GM10266 (cell line): ENCODE results near the gene KDM4D.

ENCODE experiments used
- DNase-seq: peaks from one replicate; pipeline ENCODE4 v3.0.0; 2012; ENCODE audit errors: extremely low spot score
- TF ChIP-seq, protein P1 (sequence below): IDR thresholded peaks from 2 replicates; pipeline ENCODE4 v1.5.1; 2012; ENCODE audit warnings: mild to moderate bottlenecking, low read depth; ENCODE audit not compliant: control insufficient read depth, insufficient read depth; ENCODE audit errors: missing control alignments

The KDM4D gene

DNA sequence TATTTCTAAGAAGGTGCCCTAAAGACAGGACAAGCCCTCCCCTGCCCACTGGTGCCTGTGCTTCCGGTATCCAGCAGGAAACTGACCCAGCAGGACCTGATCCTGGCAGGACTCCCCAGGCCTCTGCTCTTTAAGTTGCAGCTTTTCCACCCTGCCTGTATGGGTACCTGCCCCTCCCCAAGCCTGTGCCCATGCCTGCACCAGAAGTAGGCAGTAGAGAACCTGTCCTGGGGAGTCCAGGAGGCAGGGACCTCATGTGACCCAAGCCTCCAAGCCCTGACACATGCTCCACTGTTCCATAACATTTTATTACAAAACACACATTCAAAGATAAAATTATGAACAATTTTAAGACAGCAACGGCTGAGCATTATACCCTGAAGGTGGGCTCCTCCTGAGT is 14.3 kb upstream of the KDM4D start:
- DNase-seq, result no peak
- TF ChIP-seq, protein P1, sequence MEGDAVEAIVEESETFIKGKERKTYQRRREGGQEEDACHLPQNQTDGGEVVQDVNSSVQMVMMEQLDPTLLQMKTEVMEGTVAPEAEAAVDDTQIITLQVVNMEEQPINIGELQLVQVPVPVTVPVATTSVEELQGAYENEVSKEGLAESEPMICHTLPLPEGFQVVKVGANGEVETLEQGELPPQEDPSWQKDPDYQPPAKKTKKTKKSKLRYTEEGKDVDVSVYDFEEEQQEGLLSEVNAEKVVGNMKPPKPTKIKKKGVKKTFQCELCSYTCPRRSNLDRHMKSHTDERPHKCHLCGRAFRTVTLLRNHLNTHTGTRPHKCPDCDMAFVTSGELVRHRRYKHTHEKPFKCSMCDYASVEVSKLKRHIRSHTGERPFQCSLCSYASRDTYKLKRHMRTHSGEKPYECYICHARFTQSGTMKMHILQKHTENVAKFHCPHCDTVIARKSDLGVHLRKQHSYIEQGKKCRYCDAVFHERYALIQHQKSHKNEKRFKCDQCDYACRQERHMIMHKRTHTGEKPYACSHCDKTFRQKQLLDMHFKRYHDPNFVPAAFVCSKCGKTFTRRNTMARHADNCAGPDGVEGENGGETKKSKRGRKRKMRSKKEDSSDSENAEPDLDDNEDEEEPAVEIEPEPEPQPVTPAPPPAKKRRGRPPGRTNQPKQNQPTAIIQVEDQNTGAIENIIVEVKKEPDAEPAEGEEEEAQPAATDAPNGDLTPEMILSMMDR, result no peak

DNA sequence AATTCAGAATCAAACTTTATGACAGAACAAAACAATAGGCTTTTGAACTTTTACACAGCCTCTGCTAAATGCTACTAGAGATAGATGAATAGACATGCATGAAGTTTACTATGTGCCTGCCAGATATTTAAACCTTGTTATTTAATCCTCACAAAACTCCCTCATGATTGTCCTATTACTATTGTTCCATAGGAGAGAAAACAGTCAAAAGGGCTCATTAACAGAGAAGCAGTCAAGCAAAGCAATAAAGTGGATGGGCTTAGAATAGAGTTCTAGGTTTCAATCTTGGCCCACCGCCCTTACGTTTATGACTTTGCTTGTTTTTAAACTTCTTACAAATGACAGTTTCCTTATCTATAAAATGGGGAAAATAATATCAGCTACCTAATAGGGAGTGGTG is 13.0 kb upstream of the KDM4D start:
- TF ChIP-seq, protein P1, result no peak
- DNase-seq, result no peak

DNA sequence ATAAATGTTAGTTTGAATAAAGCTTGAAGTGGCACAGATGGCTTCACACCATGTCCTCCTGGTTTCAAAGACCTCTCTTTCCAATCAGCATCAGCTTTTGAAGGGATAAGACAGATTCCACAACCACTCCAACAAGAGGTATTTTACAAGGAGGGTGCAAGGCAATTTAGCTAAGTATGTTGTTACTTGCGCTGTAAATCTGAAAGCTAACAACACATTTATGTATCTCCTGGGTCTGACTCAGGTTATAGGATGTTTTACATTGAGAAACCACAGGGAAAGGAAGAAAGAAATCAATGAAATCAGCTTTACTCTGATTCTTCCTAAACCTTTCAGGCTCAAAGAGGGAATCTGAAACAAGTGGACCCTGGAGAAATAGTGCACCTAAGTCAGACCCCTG is 12.3 kb upstream of the KDM4D start:
- DNase-seq, result no peak
- TF ChIP-seq, protein P1, result no peak

DNA sequence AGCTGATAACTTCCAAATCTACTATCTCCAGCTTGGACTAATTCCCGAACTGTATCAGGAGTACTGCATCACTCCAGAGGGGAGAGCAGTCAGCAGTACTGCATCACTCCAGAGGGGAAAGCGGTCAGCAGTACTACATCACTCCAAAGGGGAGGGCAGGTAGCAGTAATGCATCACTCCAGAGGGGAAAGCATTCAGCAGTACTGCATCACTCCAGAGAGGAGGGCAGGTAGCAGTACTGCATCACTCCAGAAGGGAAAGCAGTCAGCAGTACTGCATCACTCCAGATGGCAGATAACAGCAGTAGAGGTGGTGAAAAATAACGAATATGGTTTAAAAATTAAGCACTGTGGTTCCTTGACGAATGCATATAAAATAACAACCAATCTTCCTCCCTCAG is 8.6 kb upstream of the KDM4D start:
- TF ChIP-seq, protein P1, result no peak
- no peak for DNase-seq

DNA sequence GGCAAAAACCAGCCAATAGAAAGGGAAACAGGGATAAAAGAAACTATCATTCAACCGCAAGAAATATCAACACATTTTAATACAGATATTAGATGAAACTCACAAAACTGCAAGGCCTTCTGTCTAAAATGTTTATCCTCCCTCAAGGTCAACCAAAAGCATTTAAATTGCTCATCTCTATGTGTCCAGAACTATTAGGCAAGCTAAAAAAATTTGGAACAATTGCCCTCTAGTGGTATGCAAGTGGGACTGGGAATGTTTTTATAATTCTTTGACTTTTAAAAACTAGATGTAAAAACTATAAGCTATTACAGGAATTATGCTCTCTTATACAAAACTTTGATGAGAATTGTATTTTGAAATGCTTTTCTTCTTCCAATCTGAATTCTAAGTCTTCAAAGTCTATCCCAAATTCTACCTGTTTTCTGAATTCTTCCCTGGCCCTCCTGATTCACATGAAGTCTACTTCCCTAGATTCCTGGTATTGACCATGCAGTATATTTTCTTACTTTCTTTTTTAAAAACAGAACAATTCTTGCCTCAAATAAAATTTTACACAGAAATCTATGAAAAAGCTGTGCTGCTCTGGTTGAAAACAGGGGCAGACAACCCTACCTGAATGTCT is 5.1 kb upstream of the KDM4D start:
- TF ChIP-seq, protein P1, result peak; percentile 33
- no peak for DNase-seq

DNA sequence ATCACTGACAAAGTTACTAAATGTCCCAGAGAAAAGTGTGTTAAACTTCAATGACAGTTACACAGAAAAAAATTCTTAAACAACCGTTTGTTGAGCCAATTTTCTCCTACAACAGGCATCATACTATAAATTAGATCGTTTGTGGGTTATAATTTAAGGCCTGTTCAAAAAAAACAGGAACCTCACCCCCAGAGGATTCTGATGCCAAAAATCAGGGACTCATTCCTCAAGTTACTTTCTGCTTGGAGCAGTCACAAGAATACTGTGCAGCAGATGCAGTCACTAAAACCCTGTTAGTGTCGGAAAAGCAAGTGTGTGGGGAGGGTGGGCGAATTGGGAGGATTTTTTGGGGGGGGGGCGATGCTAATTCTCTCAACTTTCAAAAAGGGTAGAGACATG is 810 bp upstream of the KDM4D start:
- TF ChIP-seq, protein P1, result no peak
- DNase-seq, result no peak

DNA sequence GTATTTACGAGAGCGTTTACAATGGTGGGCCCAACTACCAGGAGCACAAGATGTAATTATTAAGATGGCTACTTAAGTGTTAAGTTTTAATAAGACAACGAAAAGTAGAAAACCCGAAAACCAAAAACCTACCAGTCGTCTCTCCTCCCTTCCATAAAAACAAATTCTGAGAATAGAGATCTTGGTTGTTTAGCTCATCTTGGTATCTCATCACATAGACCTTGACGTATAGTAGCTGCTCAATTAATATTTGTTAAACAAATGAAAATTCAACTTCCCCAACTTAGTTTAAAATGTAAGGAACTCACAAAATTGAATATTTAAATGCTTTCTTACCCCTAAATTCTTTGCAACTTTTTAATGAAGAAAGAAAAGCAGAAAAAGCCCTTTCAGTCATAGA is 669 bp downstream of the KDM4D start:
- TF ChIP-seq, protein P1, result no peak

More for the DNA sequence above, 669 bp downstream of the KDM4D start:
- no peak for DNase-seq
